HL-60/S4 treated with phorbol 12-myristate 13-acetate at 8.2 ng/mL for 4 days and 3 days (cell line): ENCODE measurements around the gene CCDC192.
"Not testable (repeated sequence)": the region's sequence is repeated elsewhere in the genome, so short reads cannot be mapped to it uniquely, and the experiment has no call there.

Experiments
- in situ Hi-C: fragments of 300-500 bp; cut with MboI; formaldehyde crosslinking; loops from 2 replicates; pipeline ENCODE4 v1.15.0; 2022; ENCODE audit warnings: low sequenced_read_pairs

CCDC192 gene, protein sequence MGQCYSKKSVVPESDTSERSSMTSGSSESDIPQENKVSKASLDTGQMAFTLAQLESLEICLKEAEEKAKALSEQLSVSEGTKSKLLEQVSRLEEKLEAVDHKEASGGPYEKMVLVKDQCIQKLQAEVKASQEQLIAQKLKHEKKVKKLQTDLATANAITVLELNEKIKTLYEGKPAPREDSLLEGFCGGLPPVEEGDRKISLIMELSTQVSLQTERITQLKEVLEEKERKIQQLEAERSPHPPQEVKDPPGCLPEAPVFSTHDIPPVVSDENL

DNA sequence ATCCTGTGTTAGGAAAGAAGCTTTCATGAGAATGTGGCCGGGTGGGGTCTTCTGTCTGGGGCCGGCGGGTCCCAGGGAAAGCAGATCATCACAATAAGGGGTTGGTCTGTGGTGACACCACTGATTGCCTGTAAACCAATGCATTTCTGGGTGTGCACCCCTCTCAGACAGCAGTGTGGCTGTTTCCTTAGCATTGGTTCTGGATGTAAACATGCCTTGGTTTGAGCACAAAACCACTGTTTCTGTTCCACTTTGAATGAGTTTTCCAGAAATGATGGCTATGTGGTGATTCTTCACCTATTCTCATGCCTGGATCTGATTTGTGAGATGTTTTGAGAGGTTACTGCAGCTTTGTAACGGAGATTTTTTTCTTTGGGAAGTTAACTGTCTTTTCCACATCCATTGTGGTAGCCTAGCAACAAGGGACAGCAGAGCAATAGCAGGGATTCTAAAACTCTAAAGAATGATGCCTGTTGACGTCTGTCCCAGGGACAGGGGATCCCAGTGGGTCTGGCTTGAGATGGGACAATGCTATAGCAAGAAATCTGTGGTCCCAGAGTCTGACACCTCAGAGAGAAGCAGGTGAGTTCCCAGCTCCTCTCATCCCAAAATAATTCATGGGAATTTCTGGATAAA, at the start of gene CCDC192:
Gene CCDC192, plus strand, starts transcription at position 466 of the 636 bp plus-strand sequence. Its CDS starts 55 bp downstream, at position 521.
- in situ Hi-C loops = no loop called here

DNA sequence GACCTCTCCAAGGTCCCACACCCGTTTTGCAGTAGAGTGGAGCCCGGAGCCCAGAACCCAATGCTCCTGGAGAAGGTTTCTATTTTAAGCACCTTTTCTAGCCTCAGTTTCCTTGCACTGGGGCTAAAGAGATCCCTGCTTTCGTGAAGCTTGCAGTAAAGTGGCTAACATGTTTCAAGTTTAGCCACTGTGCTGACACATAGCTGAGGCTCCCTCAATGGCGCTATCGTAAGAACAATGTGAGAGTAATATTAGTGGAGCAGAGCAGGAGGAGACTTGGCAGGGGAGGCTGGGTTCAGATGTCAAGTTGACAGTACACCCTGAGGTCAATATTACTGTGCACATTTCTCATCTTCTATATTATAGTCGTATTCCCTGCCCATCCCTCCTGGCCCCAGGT, 46.4 kb upstream of the CCDC192 start:
- in situ Hi-C loops = no loop called here

DNA sequence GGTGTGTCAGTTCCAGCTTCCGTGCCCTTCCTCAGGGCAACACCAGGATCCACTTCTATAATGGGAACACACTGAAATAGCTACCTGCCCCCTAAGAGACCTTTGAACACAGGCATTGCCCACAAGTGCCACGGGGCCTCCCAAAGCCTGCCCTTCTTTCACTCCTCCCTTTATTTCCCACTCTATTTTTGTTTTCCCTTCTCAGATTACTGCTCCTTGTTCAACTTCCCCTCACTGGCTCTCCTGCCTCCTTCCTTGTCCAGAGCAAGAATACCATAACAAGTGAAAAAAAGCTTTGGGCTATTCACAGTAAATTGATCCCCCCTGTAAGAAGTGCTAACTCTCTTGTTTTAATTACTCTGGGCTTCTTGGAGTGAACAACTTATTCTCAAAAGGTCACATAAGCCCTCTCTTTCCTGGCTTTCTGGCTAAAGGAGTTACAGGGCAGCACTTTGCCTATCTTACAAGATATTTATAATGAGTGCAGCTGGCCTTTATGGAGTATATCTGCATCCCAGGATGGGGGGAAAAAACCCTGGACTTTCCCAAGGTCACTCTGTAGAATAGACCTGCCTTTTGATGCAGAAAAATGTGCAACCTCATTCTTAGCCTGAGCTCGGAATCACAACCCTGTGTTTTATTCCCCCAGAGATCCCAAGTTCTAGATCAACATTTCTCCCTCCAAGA, 43.0 kb upstream of the CCDC192 start:
- in situ Hi-C loops = no loop called here

DNA sequence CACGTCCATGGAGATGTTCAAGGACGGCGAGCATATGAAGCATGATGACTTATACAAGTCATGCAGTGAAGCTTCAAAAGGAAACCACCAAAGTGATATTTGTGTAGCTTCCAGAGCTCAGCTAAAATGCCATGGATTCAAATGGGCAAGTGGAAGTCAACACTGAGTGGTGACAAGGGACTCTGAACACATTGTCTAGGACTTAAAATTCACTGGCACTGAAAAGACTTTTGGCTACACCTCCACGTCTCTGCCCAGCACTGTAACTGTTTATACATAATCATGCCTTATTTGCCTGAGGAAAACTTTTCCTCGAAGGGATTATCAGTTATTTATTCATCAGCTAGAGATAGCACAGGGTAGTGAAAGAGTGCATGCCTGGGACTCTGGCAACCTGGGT, 39.1 kb upstream of the CCDC192 start:
- in situ Hi-C loops = no loop called here

DNA sequence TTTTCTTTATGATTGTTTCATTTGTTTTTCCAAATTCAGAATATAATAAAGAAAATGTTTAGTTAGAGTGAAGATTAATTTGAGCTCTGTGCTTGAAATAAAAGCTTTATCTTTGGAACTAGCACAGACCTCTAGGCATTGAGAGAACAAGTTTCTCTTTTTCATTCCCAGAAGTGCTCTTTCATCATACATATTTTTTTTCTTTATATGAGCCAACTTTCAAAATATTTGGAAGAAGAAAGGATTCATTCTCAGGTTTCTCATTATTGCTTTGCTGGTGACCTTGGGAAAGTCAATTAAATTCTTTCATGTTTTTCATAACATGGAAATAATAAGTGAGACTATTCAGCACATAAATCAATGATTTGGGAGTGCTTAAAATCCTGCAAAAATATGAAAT, 37.5 kb upstream of the CCDC192 start:
- in situ Hi-C loops = no loop called here

DNA sequence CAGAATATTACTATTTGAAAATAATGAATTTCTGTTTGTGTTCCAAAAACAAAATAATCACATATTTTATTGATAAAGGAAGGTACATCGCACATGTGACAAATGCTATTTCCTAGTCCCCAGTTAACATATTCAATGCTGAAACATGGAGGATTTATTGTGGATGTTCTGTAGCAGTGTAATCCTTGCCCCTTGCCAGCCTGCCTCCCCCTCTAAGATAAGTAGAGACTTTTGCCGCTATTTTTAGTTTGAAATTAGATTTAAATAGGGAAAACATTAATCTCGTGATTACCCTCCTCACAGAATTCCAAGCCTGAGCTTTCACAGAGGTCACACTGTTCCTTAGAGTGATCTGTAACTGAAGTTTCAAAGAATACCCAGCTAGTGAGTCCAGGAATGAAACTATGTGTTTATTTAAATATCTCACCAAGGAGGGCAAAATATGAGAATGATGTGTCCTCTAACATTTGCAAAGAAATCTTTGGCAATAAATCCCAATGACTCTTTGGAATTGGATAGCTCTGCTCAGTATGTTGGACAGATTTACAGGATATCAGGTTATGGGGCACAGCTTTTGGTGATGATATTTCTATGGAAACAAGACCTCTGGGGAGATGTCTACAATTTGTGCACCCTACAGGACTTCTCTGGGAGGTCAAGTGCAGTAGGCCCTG, 37.0 kb upstream of the CCDC192 start:
- in situ Hi-C loops = no loop called here

DNA sequence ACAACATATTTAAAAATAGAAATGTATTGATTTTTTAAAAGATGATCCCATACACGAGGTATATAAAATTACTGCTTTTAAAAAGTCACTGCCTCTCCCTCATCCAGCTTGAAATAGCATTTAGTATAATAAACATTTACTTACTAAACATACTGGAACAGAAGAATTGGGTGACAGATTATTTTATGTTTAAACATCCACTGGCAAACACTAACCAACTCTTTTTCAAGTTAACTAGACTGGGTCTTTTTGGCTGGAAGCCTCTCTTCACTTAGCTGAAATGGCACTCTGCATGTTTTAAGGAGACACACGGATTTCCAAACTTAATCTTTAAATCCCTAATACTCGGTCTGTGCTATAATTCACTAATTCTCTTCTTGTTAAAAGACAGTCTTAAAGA, 35.3 kb upstream of the CCDC192 start:
- in situ Hi-C loops = no loop called here

DNA sequence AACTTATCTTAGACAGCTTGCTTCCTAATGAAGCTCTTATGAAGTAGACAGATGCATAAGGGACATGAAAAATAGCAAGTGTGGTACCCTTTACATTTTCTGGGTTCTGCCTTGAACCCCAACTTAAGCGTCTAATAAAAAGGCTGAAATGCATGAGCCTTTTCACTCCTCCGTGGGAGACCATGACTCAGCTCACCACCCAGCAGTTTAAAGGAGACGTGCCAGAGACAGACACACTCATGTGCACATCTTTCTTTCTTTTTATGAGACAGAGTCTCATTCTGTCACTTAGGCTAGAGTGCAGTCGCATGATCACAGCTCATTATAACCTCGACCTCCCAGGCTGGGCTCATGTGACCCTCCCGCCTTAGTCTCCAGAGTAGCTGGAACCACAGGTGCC, 32.0 kb upstream of the CCDC192 start:
- in situ Hi-C loops = no loop called here

DNA sequence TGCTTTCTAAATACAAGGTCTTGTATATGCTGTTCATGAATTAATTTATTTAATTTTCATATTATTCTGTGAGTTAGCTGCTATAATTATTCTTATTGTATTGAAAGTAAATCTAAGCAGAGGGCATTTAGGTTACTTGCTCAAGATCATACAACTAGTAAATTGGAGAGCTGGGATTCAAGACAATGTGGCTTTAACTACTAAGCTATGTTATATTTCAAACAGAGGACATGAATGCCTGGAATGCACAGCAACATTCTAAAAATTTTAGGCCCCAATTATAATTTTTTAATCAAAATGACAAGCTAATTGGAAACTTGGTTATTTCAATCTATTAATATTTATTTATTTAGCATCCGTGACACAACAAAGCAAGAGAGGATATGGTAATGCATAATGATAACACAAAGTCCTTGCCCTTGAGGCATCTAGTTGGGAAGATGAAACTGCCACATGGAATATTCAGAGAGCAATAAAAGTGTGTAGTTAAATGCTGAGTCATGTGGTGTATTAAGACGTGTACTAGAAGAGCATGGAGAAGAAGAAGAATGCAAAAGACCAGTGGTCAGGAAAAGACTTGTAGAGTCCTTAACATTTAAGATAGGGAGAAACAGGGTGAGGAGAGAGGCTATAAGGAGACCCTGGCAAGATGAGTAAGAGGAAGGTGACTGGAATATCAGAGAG, 29.9 kb upstream of the CCDC192 start:
- in situ Hi-C loops = no loop called here

DNA sequence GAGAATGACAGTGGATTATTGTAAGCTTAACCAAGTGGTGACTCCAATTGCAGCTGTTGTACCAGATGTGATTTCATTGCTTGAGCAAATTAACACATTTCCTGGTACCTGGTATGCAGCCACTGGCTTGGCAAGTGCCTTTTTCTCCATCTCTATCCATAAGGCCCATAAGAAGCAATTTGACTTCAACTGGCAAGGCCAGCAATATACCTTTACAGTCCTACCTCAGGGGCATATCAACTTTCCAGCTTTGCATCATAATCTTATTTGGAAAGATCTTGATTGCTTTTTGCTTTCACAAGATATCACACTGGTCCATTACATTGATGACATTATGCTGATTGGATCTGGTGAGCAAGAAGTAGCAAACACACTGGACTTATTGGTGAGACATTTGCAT, 26.2 kb upstream of the CCDC192 start:
- in situ Hi-C loops = not testable (repeated sequence)

DNA sequence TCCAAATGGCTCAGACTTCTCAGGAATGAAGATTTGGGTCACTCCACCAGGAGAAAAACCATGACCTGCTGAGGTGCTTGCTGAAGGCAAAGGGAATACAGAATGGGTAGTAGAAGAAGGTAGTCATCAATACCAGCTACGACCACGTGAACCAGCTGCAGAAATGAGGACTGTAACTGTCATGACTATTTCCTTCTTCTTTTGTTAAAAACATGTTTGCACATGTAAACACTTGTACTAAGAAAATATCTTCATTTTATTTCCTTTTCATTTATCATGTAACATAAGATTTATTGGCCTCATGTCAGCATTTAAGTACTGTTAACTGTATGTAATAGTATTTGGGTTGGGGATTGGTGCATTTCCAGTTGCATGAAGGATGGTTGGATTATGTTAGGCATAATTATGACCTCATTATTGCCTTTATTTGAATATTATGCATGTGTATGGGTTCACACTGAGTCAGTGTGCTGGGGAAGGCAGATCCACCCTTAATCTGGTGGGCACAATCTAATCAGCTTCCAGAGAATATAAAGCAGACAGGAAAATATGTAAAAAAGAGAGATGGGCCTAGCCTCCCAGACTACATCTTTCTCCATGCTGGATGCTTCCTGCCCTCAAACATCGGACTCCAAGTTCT, 23.4 kb upstream of the CCDC192 start:
- in situ Hi-C loops = not testable (repeated sequence)

DNA sequence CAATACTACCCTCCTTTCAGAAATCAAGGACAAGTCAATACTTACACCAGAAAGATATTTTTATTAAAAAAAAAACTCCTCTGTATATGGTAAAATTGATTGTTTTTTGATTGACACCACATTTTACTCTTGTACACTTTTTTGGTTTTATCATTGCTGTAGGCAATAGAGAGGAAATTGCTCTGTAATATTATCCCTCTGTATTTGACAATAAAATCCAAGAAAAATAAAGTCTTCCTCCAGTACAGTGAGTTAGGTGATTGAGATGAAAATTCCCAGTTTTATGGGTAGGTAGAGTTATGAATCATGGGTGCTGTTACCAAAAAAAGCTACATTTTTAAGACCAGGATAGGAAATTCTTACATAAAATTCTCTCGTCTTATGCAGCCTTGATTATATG, 22.6 kb upstream of the CCDC192 start:
- in situ Hi-C loops = no loop called here

DNA sequence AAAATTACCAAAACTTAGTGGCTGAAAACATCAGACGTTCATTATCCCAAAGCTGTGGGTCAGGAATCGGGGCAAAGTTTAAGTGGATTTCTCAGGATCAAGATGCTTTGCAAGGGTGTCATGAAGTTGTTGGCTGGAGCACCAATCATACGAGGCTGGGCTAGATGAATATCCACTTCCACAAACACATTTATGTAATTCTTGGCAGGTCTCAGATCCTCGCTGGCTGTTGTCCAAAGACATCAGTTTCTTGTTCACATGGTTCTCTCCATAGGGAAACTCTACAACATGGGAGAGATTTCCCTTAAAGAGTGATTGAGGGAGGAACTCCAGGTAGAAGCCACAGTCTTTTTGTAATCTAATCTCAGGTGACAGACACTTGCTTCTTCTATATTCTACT, 20.2 kb upstream of the CCDC192 start:
- in situ Hi-C loops = no loop called here

DNA sequence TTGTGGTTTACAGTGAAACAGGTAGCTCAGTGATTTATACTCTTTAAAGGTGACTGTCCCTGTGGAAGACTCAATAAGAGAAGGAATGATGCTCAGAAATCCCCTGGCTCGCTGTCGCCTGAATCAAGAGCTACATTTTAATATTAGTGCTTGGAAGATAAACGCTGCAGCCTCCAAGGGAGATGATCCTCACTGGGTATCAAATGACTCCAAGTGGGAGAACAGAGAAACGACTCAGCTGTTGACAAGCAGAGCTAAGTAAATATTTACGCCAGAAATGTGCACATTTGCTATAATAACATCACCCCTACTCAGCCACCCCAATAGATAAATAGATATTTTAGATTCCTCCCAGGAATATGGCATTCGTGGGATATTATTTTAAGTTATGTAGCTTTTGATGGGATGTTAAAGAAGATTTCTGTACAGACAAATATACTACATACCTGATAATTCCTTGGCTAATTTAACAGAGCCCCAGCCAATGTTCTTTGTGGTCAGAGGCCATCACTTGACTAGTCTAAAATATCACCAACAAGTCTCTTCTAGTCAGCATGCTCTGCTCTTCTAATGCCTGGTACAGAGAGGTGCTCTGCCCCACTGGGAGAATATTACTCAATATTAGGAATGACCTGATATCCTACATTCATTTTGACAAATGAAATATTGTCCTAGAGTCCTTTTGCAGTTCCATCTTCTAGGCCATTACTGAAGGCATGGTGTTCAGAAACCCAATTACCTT, 18.3 kb upstream of the CCDC192 start:
- in situ Hi-C loops = no loop called here

DNA sequence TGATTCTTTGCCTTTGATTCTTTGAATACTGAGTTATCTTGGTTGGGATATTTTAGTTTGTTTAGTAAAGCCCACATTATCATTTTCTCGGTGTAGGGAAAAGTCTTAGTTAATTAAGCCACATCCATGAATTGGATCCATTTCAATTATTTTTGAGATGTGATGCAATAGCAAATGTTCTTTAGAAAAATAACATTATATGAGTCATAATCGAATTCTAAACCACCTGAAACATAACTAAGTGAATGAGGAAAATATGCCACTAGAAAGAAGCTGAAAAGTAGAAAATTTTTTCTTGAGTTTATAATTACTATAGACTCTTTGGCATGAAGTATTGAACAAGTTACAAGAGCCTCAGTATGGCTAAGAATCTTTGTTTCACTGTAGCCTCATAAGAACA, 17.5 kb upstream of the CCDC192 start:
- in situ Hi-C loops = no loop called here

DNA sequence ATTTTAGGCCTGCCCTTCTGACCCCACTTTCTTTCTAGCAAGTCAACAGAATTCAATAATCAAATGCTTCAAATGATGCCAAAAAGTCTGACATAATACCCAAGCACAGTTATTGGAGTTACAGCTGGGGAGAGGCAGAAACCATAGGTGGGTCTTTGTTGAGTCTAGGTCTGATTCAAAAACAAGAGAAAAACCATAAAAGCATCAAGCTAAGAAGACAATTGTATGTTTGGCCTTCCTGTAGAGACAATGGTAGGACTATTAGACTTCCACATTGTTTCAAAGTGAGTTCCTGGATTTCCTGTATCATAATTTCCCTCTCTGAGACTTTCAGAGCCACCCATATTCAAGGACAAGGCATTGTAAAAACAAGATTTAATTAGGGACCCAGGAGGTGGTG, 16.8 kb upstream of the CCDC192 start:
- in situ Hi-C loops = no loop called here

DNA sequence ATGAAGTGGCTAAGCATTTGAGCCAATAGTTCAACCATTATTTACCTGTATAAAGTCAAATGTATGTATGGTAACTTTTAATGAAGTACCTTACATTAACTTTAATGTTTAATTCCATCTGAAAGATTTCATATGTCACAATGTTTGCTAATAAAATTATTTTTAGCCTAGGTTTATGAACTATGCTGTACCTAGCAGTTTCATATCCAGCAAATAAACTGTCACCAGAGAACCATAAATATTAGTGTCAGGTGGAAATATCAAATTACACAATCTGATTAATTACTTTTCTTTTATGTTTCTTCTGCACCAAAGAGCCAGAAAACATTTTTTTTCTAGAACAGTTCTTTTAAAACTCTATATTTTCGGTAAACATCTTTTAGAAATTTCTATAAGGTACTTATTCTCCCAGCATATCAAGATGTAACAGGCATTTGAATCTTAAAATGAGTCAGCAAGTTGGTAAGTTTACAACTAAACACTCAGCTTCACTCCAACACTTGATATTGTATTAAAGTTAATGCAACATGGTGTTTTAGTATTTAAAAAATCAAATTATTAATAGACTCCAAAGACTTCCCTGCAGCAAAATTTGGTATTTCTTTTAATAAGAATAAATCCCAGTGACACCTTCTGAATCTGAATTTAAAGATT, 8.5 kb upstream of the CCDC192 start:
- in situ Hi-C loops = no loop called here

DNA sequence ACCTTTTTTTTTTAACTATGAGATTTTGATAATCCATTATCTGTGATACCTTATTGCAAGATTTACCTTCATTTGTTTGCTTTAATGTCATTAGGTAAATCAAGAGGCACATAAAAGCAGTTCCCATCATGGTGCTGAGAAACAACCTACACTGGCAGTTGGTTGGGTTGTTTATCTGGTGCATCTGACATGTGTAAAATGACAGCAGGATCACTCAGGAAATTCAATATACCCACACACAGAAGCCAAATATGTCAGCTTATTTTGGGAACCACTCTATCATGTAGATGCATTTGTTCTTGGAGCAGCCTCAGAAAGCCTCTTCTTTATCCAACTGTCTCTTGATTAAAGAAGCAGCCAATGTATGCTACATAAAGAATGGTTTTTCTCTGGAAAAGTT, 7.8 kb upstream of the CCDC192 start:
- in situ Hi-C loops = no loop called here

DNA sequence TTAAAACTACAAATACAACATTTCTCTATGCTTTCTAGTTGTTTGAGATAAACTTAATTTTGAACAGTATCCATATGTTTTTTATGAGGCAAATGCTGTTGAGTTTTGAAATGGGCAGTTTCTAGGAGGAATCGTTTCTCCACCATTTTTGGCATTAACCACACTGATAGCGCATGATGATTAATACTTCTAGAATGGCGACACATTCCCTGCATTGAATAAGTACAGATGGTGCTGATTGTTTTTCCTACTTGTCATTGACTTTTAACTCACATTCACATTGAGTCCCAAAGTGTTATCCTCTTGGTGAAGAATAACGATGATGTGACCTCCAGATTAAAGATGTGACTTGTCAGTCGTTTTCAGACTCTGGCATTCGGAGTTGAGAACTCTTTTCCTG, 6.5 kb upstream of the CCDC192 start:
- in situ Hi-C loops = no loop called here
